ENCODE measurements around the gene DDX39A. TPM values are rescaled to one million over a fixed set of nuclear protein-coding genes. Genes with fewer than 3 reads are reported as not detected.
"Not testable (repeated sequence)": the region's sequence is repeated elsewhere in the genome, so short reads cannot be mapped to it uniquely, and the experiment has no call there.

Gene DDX39A
- total and polyA plus RNA-seq, 5 donors: 20.7 to 34.7 (median 30.3) TPM

- H3K27me3 ChIP-seq (ENCODE audit: control insufficient read depth, insufficient read depth); H3K4me3 ChIP-seq (ENCODE audit: low read length); ATAC-seq; H3K4me1 ChIP-seq (ENCODE audit: control insufficient read depth, insufficient read depth, low read length); DNase-seq; H3K27ac ChIP-seq (ENCODE audit: low read length); intact Hi-C loops (cut with DNase I); H3K9me3 ChIP-seq (ENCODE audit: control insufficient read depth, low read length): not testable (repeated sequence)
- WGBS: 92% methylated on average over 15 of the region's 16 CpGs
Measured at GRCh38 chr19:14397168-14397567, 22.0 kb downstream of the DDX39A start.

GRCh38 chr19:14396730-14397129 lies 22.4 kb downstream of the DDX39A start:
- DNase-seq; H3K4me1 ChIP-seq (ENCODE audit: control insufficient read depth, insufficient read depth, low read length); H3K4me3 ChIP-seq (ENCODE audit: low read length); H3K27ac ChIP-seq (ENCODE audit: low read length); H3K9me3 ChIP-seq (ENCODE audit: control insufficient read depth, low read length); intact Hi-C loops (cut with DNase I); ATAC-seq; H3K27me3 ChIP-seq (ENCODE audit: control insufficient read depth, insufficient read depth): not testable (repeated sequence)
- 98% methylated on average over 3 of the region's 3 CpGs for WGBS

GRCh38 chr19:14395710-14396336 lies 23.3 kb downstream of the DDX39A start:
- no peaks in the 10 kb centered on the region for H3K9me3 ChIP-seq (ENCODE audit: control insufficient read depth, low read length)
- no peak overlapping the region for H3K4me3 ChIP-seq (ENCODE audit: low read length)
- intact Hi-C loops (cut with DNase I): no loop called here
- no peak overlapping the region for H3K27ac ChIP-seq (ENCODE audit: low read length)
- H3K4me1 ChIP-seq (ENCODE audit: control insufficient read depth, insufficient read depth, low read length): no peaks in the 10 kb centered on the region
- 89% methylated on average over 16 of the region's 16 CpGs for WGBS
- ATAC-seq: peak in 1 of 2 donors; percentile 28
- DNase-seq: no peak
- no peaks in the 10 kb centered on the region for H3K27me3 ChIP-seq (ENCODE audit: control insufficient read depth, insufficient read depth)

GRCh38 chr19:14395262-14395661 lies 23.9 kb downstream of the DDX39A start:
- no peak overlapping the region for H3K27ac ChIP-seq (ENCODE audit: low read length)
- no peak for DNase-seq
- WGBS: 88% methylated on average over 9 of the region's 9 CpGs
- H3K4me3 ChIP-seq (ENCODE audit: low read length): no peak overlapping the region
- H3K27me3 ChIP-seq (ENCODE audit: control insufficient read depth, insufficient read depth): no peaks in the 10 kb centered on the region
- no peaks in the 10 kb centered on the region for H3K4me1 ChIP-seq (ENCODE audit: control insufficient read depth, insufficient read depth, low read length)
- no peak for ATAC-seq
- H3K9me3 ChIP-seq (ENCODE audit: control insufficient read depth, low read length): no peaks in the 10 kb centered on the region
- intact Hi-C loops (cut with DNase I): no loop called here

- ATAC-seq (peak in 1 of 2 donors; percentile 7), DNase-seq (no peak)
- Histone ChIP-seq H3K27me3 (ENCODE audit: control insufficient read depth, insufficient read depth) (no peaks in the 10 kb centered on the region), H3K9me3 (ENCODE audit: control insufficient read depth, low read length) (no peaks in the 10 kb centered on the region), H3K4me1 (ENCODE audit: control insufficient read depth, insufficient read depth, low read length) (no peaks in the 10 kb centered on the region), H3K4me3 (ENCODE audit: low read length) (no peak overlapping the region), H3K27ac (ENCODE audit: low read length) (no peak overlapping the region)
- 83% methylated on average over 9 of the region's 9 CpGs for WGBS
- intact Hi-C loops (cut with DNase I): no loop called here
Measured at GRCh38 chr19:14394167-14394566, 25.0 kb downstream of the DDX39A start.

GRCh38 chr19:14393329-14393728 lies 25.8 kb downstream of the DDX39A start:
- ATAC-seq (peak in 1 of 2 donors; percentile 22), DNase-seq (no peak)
- intact Hi-C loops (cut with DNase I): no loop called here
- Histone ChIP-seq H3K27ac (ENCODE audit: low read length) (no peak overlapping the region), H3K4me1 (ENCODE audit: control insufficient read depth, insufficient read depth, low read length) (no peaks in the 10 kb centered on the region), H3K9me3 (ENCODE audit: control insufficient read depth, low read length) (no peaks in the 10 kb centered on the region), H3K4me3 (ENCODE audit: low read length) (no peak overlapping the region), H3K27me3 (ENCODE audit: control insufficient read depth, insufficient read depth) (no peaks in the 10 kb centered on the region)
- 67% methylated on average over 5 of the region's 5 CpGs for WGBS

- intact Hi-C loops (cut with DNase I): no loop called here
- 81% methylated on average over 10 of the region's 10 CpGs for WGBS
- H3K9me3 ChIP-seq (ENCODE audit: control insufficient read depth, low read length): no peaks in the 10 kb centered on the region
- H3K27me3 ChIP-seq (ENCODE audit: control insufficient read depth, insufficient read depth): no peaks in the 10 kb centered on the region
- no peak overlapping the region for H3K4me3 ChIP-seq (ENCODE audit: low read length)
- no peaks in the 10 kb centered on the region for H3K4me1 ChIP-seq (ENCODE audit: control insufficient read depth, insufficient read depth, low read length)
- H3K27ac ChIP-seq (ENCODE audit: low read length): no peak overlapping the region
- DNase-seq (no peak), ATAC-seq (no peak)
Measured at GRCh38 chr19:14391156-14391821, 27.9 kb downstream of the DDX39A start.

GRCh38 chr19:14390548-14390947 lies 28.6 kb downstream of the DDX39A start:
- intact Hi-C loops (cut with DNase I): no loop called here
- Histone ChIP-seq H3K27me3 (ENCODE audit: control insufficient read depth, insufficient read depth) (no peaks in the 10 kb centered on the region), H3K4me1 (ENCODE audit: control insufficient read depth, insufficient read depth, low read length) (no peaks in the 10 kb centered on the region), H3K9me3 (ENCODE audit: control insufficient read depth, low read length) (no peaks in the 10 kb centered on the region), H3K27ac (ENCODE audit: low read length) (no peak overlapping the region), H3K4me3 (ENCODE audit: low read length) (no peak overlapping the region)
- DNase-seq (no peak), ATAC-seq (no peak)
- WGBS: 96% methylated on average over 5 of the region's 5 CpGs

- 80% methylated on average over 11 of the region's 11 CpGs for WGBS
- Histone ChIP-seq H3K4me1 (ENCODE audit: control insufficient read depth, insufficient read depth, low read length) (peaks cover 7% of the 10 kb centered on the region), H3K27ac (ENCODE audit: low read length) (no peak overlapping the region), H3K9me3 (ENCODE audit: control insufficient read depth, low read length) (no peaks in the 10 kb centered on the region), H3K27me3 (ENCODE audit: control insufficient read depth, insufficient read depth) (no peaks in the 10 kb centered on the region), H3K4me3 (ENCODE audit: low read length) (no peak overlapping the region)
- intact Hi-C loops (cut with DNase I): no loop called here
- DNase-seq (no peak), ATAC-seq (no peak)
Measured at GRCh38 chr19:14385492-14385891, 33.6 kb downstream of the DDX39A start.

- peaks cover 7% of the 10 kb centered on the region for H3K4me1 ChIP-seq (ENCODE audit: control insufficient read depth, insufficient read depth, low read length)
- intact Hi-C loops (cut with DNase I): no loop called here
- H3K9me3 ChIP-seq (ENCODE audit: control insufficient read depth, low read length): no peaks in the 10 kb centered on the region
- H3K27me3 ChIP-seq (ENCODE audit: control insufficient read depth, insufficient read depth): no peaks in the 10 kb centered on the region
- WGBS: 35% methylated on average over 10 of the region's 10 CpGs
- peak; percentile 50 to 63 (median 56) for DNase-seq
- peak in 1 of 2 donors; percentile 15 for ATAC-seq
- H3K27ac ChIP-seq (ENCODE audit: low read length): peak overlapping the region; percentile 78
- H3K4me3 ChIP-seq (ENCODE audit: low read length): peak overlapping the region; percentile 9
Measured at GRCh38 chr19:14383661-14384555, 35.2 kb downstream of the DDX39A start.

All from right cardiac atrium (tissue), 5 donors.